ENCODE data around the gene VPS39. TPM values are rescaled to one million over a fixed set of nuclear protein-coding genes. Genes with fewer than 3 reads are reported as not detected.

The VPS39 gene
- total RNA-seq, 1 donor from 2014 or later: 43.3 TPM

GRCh38 chr15:42119446-42119760 is 88.7 kb downstream of the VPS39 start:
- TF ChIP-seq CTCF (IDR thresholded peaks at IDR 0.05; ENCODE audit: insufficient read depth, low read length, poor library complexity, severe bottlenecking): no peak
- Histone ChIP-seq H3K4me3 (ENCODE audit: low read depth, low read length) (no peak overlapping the region), H3K36me3 (ENCODE audit: control insufficient read depth, insufficient read depth, low read length) (no peaks in the 10 kb centered on the region), H3K27me3 (ENCODE audit: control insufficient read depth, insufficient read depth, low read length) (peaks cover 4% of the 10 kb centered on the region)
- no peak for DNase-seq (ENCODE audit: low read depth)

GRCh38 chr15:42118650-42119445 is 89.3 kb downstream of the VPS39 start:
- no peak for DNase-seq (ENCODE audit: low read depth)
- H3K27me3 ChIP-seq (ENCODE audit: control insufficient read depth, insufficient read depth, low read length): peaks cover 4% of the 10 kb centered on the region
- no peak for TF ChIP-seq CTCF (IDR thresholded peaks at IDR 0.05; ENCODE audit: insufficient read depth, low read length, poor library complexity, severe bottlenecking)
- no peaks in the 10 kb centered on the region for H3K36me3 ChIP-seq (ENCODE audit: control insufficient read depth, insufficient read depth, low read length)
- no peak overlapping the region for H3K4me3 ChIP-seq (ENCODE audit: low read depth, low read length)

GRCh38 chr15:42111924-42112323 is 96.2 kb downstream of the VPS39 start:
- H3K27me3 ChIP-seq (ENCODE audit: control insufficient read depth, insufficient read depth, low read length): no peaks in the 10 kb centered on the region
- no peak for TF ChIP-seq CTCF (IDR thresholded peaks at IDR 0.05; ENCODE audit: insufficient read depth, low read length, poor library complexity, severe bottlenecking)

GRCh38 chr15:42110367-42110766 is 97.7 kb downstream of the VPS39 start:
- no peak for DNase-seq (ENCODE audit: low read depth)
- TF ChIP-seq CTCF (IDR thresholded peaks at IDR 0.05; ENCODE audit: insufficient read depth, low read length, poor library complexity, severe bottlenecking): no peak
- H3K27me3 ChIP-seq (ENCODE audit: control insufficient read depth, insufficient read depth, low read length): no peaks in the 10 kb centered on the region
- H3K4me3 ChIP-seq (ENCODE audit: low read depth, low read length): no peak overlapping the region
- H3K36me3 ChIP-seq (ENCODE audit: control insufficient read depth, insufficient read depth, low read length): no peaks in the 10 kb centered on the region

More at GRCh38 chr15:42111924-42112323, 96.2 kb downstream of the VPS39 start:
- Histone ChIP-seq H3K36me3 (ENCODE audit: control insufficient read depth, insufficient read depth, low read length) (no peaks in the 10 kb centered on the region), H3K4me3 (ENCODE audit: low read depth, low read length) (no peak overlapping the region)
- DNase-seq (ENCODE audit: low read depth): no peak

- no peak for TF ChIP-seq CTCF (IDR thresholded peaks at IDR 0.05; ENCODE audit: insufficient read depth, low read length, poor library complexity, severe bottlenecking)
- H3K36me3 ChIP-seq (ENCODE audit: control insufficient read depth, insufficient read depth, low read length): no peaks in the 10 kb centered on the region
These were observed 99.3 kb downstream of the VPS39 start for GRCh38 chr15:42108806-42109205.

More at GRCh38 chr15:42108806-42109205, 99.3 kb downstream of the VPS39 start:
- DNase-seq (ENCODE audit: low read depth): no peak
- Histone ChIP-seq H3K27me3 (ENCODE audit: control insufficient read depth, insufficient read depth, low read length) (no peaks in the 10 kb centered on the region), H3K4me3 (ENCODE audit: low read depth, low read length) (no peak overlapping the region)

Other genes with a start within 250 kb of the VPS39 start
- 30.1 and 33.7 TPM in 2 replicates for gene EHD4, start 235.7 kb downstream of the VPS39 start, total RNA-seq
- not detected in 2 replicates for gene PLA2G4E, start 187.3 kb downstream of the VPS39 start, total RNA-seq
- gene PLA2G4D, start 113.7 kb downstream of the VPS39 start, total RNA-seq: not detected in 2 replicates
- gene PLA2G4F, start 51.7 kb downstream of the VPS39 start, total RNA-seq: 0.84 and 5.2 TPM in 2 replicates
- gene GANC, start 64.9 kb upstream of the VPS39 start, total RNA-seq: 14.2 and 16.6 TPM in 2 replicates
- 53.6 and 59.8 TPM in 2 replicates for gene TMEM87A, start 65.1 kb upstream of the VPS39 start, total RNA-seq
- gene CAPN3, start 151.2 kb upstream of the VPS39 start, total RNA-seq: 0.89 and 3.7 TPM in 2 replicates